ENCODE results near the gene AFF3. TPM values are rescaled to one million over a fixed set of nuclear protein-coding genes. Genes with fewer than 3 reads are reported as not detected.

Gene AFF3
- total RNA-seq, 1 donor from 2014 or later = 12.2 TPM

- Mint-ChIP-seq H3K9me3 (ENCODE audit: unreplicated experiment) (no peaks in the 10 kb centered on the region), H3K4me3 (ENCODE audit: unreplicated experiment) (no peak overlapping the region), H3K27ac (ENCODE audit: unreplicated experiment) (no peak overlapping the region), H3K36me3 (ENCODE audit: low read depth, unreplicated experiment) (no peaks in the 10 kb centered on the region), H3K27me3 (ENCODE audit: unreplicated experiment) (peaks cover 4% of the 10 kb centered on the region), H3K4me1 (ENCODE audit: unreplicated experiment) (no peaks in the 10 kb centered on the region)
- no peak for TF ChIP-seq CTCF (IDR thresholded peaks at IDR 0.05; ENCODE audit: unreplicated experiment)
- no peak for DNase-seq (ENCODE audit: low spot score)
Observed at GRCh38 chr2:99787769-99788382, 354.5 kb downstream of the AFF3 start.

- H3K27me3 Mint-ChIP-seq (ENCODE audit: unreplicated experiment) = peaks cover 4% of the 10 kb centered on the region
- no peak overlapping the region for H3K27ac Mint-ChIP-seq (ENCODE audit: unreplicated experiment)
- no peak for TF ChIP-seq CTCF (IDR thresholded peaks at IDR 0.05; ENCODE audit: unreplicated experiment)
- no peaks in the 10 kb centered on the region for H3K36me3 Mint-ChIP-seq (ENCODE audit: low read depth, unreplicated experiment)
- no peak for DNase-seq (ENCODE audit: low spot score)
- H3K4me1 Mint-ChIP-seq (ENCODE audit: unreplicated experiment) = no peaks in the 10 kb centered on the region
- H3K4me3 Mint-ChIP-seq (ENCODE audit: unreplicated experiment) = no peak overlapping the region
- no peaks in the 10 kb centered on the region for H3K9me3 Mint-ChIP-seq (ENCODE audit: unreplicated experiment)
Observed at GRCh38 chr2:99786636-99787390, 355.6 kb downstream of the AFF3 start.

GRCh38 chr2:99784946-99785345 lies 357.4 kb downstream of the AFF3 start:
- H3K27me3 Mint-ChIP-seq (ENCODE audit: unreplicated experiment) = peaks cover 4% of the 10 kb centered on the region
- H3K4me3 Mint-ChIP-seq (ENCODE audit: unreplicated experiment) = no peak overlapping the region
- H3K36me3 Mint-ChIP-seq (ENCODE audit: low read depth, unreplicated experiment) = no peaks in the 10 kb centered on the region
- H3K9me3 Mint-ChIP-seq (ENCODE audit: unreplicated experiment) = no peaks in the 10 kb centered on the region
- no peak for TF ChIP-seq CTCF (IDR thresholded peaks at IDR 0.05; ENCODE audit: unreplicated experiment)
- no peak overlapping the region for H3K27ac Mint-ChIP-seq (ENCODE audit: unreplicated experiment)
- DNase-seq (ENCODE audit: low spot score) = no peak
- no peaks in the 10 kb centered on the region for H3K4me1 Mint-ChIP-seq (ENCODE audit: unreplicated experiment)

- no peak overlapping the region for H3K27ac Mint-ChIP-seq (ENCODE audit: unreplicated experiment)
- TF ChIP-seq CTCF (IDR thresholded peaks at IDR 0.05; ENCODE audit: unreplicated experiment) = no peak
- H3K9me3 Mint-ChIP-seq (ENCODE audit: unreplicated experiment) = no peaks in the 10 kb centered on the region
- no peak for DNase-seq (ENCODE audit: low spot score)
- H3K27me3 Mint-ChIP-seq (ENCODE audit: unreplicated experiment) = peaks cover 4% of the 10 kb centered on the region
- H3K4me1 Mint-ChIP-seq (ENCODE audit: unreplicated experiment) = no peaks in the 10 kb centered on the region
- H3K36me3 Mint-ChIP-seq (ENCODE audit: low read depth, unreplicated experiment) = no peaks in the 10 kb centered on the region
- H3K4me3 Mint-ChIP-seq (ENCODE audit: unreplicated experiment) = no peak overlapping the region
Observed at GRCh38 chr2:99784282-99784681, 358.1 kb downstream of the AFF3 start.

GRCh38 chr2:99780276-99780675 lies 362.1 kb downstream of the AFF3 start:
- Mint-ChIP-seq H3K27me3 (ENCODE audit: unreplicated experiment) (no peaks in the 10 kb centered on the region), H3K9me3 (ENCODE audit: unreplicated experiment) (no peaks in the 10 kb centered on the region), H3K4me1 (ENCODE audit: unreplicated experiment) (no peaks in the 10 kb centered on the region), H3K4me3 (ENCODE audit: unreplicated experiment) (no peak overlapping the region), H3K36me3 (ENCODE audit: low read depth, unreplicated experiment) (peaks cover 8% of the 10 kb centered on the region), H3K27ac (ENCODE audit: unreplicated experiment) (no peak overlapping the region)
- no peak for DNase-seq (ENCODE audit: low spot score)
- no peak for TF ChIP-seq CTCF (IDR thresholded peaks at IDR 0.05; ENCODE audit: unreplicated experiment)
